MM.1S (cell line): Measurements from ENCODE around the gene MZB1.

Experiments
- DNase-seq: peaks from one replicate; pipeline ENCODE4 v3.0.0-alpha.2; 2015
- H2AFZ ChIP-seq: fragments of 300-600 bp; sonication (generic); 2 replicates; pipeline ENCODE4 v1.6.0; 2016; ENCODE audit warnings: antibody characterized with exemption, low read length
- H3F3A ChIP-seq: fragments of 300-600 bp; sonication (generic); 2 replicates; pipeline ENCODE4 v1.6.1; 2016; ENCODE audit warnings: mild to moderate bottlenecking, antibody characterized with exemption, low read length, moderate library complexity, mixed read lengths; ENCODE audit not compliant: insufficient read depth
- H3K27ac ChIP-seq: fragments of 300-600 bp; sonication (generic); 2 replicates; pipeline ENCODE4 v1.5.1; 2016; ENCODE audit warnings: mild to moderate bottlenecking, low read length
- H3K27me3 ChIP-seq: fragments of 300-600 bp; sonication (generic); replicated peaks from 2 replicates; pipeline ENCODE4 v1.6.0; 2016; ENCODE audit warnings: low read length; ENCODE audit not compliant: insufficient read depth
- H3K36me3 ChIP-seq: fragments of 300-600 bp; sonication (generic); replicated peaks from 2 replicates; pipeline ENCODE4 v1.6.1; 2016; ENCODE audit warnings: mild to moderate bottlenecking, low read length, mixed read lengths; ENCODE audit not compliant: insufficient read depth
- H3K4me1 ChIP-seq: fragments of 300-600 bp; sonication (generic); 2 replicates; pipeline ENCODE4 v1.6.1; 2016; ENCODE audit warnings: low read length, mixed read lengths
- H3K4me2 ChIP-seq: fragments of 300-600 bp; sonication (generic); 2 replicates; pipeline ENCODE4 v1.6.0; 2016; ENCODE audit warnings: low read depth, low read length
- H3K4me3 ChIP-seq: fragments of 300-600 bp; sonication (generic); 2 replicates; pipeline ENCODE4 v1.5.1; 2016; ENCODE audit warnings: low read length, mixed read lengths
- H3K79me2 ChIP-seq: fragments of 300-600 bp; sonication (generic); 2 replicates; pipeline ENCODE4 v1.6.1; 2016; ENCODE audit warnings: mixed run types, low read length, mixed read lengths
- H3K9ac ChIP-seq: fragments of 300-600 bp; sonication (generic); 2 replicates; pipeline ENCODE4 v1.6.1; 2016; ENCODE audit warnings: low read length, mixed read lengths
- H3K9me2 ChIP-seq: fragments of 300-600 bp; sonication (generic); replicated peaks from 2 replicates; pipeline ENCODE4 v1.6.1; 2016; ENCODE audit warnings: mild to moderate bottlenecking, low read length, mixed read lengths; ENCODE audit not compliant: insufficient read depth
- H3K9me3 ChIP-seq: fragments of 300-600 bp; sonication (generic); replicated peaks from 2 replicates; pipeline ENCODE4 v1.6.1; 2016; ENCODE audit warnings: mild to moderate bottlenecking, low read length, mixed read lengths; ENCODE audit not compliant: insufficient read depth
- H4K20me1 ChIP-seq: fragments of 300-600 bp; sonication (generic); 2 replicates; pipeline ENCODE4 v1.6.1; 2016; ENCODE audit warnings: mild to moderate bottlenecking, low read length, moderate library complexity, mixed read lengths; ENCODE audit not compliant: insufficient read depth
- CTCF ChIP-seq: fragments of 300-600 bp; sonication (generic); IDR thresholded peaks from 2 replicates; pipeline ENCODE4 v1.5.1; 2016; ENCODE audit warnings: antibody characterized with exemption, low read length, mixed read lengths
- EZH2 ChIP-seq: fragments of 300-600 bp; sonication (generic); optimal IDR thresholded peaks from 2 replicates; pipeline ENCODE3; 2017; ENCODE audit warnings: low read depth, mild to moderate bottlenecking, antibody characterized with exemption, low read length, mixed read lengths
- EZH2phosphoT487 ChIP-seq: fragments of 300-600 bp; sonication (generic); IDR thresholded peaks from 2 replicates; pipeline ENCODE4 v1.6.1; 2018; ENCODE audit warnings: antibody characterized with exemption, low read length

Gene MZB1

DNA sequence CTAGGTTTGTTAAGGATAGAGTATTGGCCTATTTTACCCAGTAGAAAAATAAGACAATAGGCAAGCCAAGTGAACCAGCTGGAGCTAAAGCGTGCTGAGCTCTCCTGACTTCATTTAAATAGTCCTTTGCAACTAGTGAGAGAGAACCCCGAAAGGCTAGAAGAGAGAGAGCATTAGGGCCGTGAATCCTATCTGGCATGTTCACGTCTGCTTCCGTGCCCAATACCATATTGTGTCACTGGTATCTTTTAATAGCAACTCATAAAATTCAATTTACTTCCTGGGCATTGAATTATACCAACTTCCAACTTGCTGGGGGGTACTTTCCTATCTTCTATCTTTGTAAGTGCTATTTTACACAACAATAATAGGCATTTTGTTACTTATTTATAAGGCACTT, 35.8 kb upstream of the MZB1 start:
- Histone ChIP-seq H2AFZ (no peak overlapping the region), H3K9ac (no peak overlapping the region), H3K4me2 (no peak overlapping the region), H3K27ac (no peak overlapping the region), H3F3A (no peaks in the 10 kb centered on the region), H3K9me2 (no peaks in the 10 kb centered on the region), H3K4me3 (no peak overlapping the region), H3K9me3 (no peaks in the 10 kb centered on the region), H3K36me3 (no peaks in the 10 kb centered on the region), H3K79me2 (no peaks in the 10 kb centered on the region), H4K20me1 (no peaks in the 10 kb centered on the region), H3K4me1 (no peaks in the 10 kb centered on the region), H3K27me3 (no peaks in the 10 kb centered on the region)
- DNase-seq = no peak
- no peak for TF ChIP-seq EZH2phosphoT487

DNA sequence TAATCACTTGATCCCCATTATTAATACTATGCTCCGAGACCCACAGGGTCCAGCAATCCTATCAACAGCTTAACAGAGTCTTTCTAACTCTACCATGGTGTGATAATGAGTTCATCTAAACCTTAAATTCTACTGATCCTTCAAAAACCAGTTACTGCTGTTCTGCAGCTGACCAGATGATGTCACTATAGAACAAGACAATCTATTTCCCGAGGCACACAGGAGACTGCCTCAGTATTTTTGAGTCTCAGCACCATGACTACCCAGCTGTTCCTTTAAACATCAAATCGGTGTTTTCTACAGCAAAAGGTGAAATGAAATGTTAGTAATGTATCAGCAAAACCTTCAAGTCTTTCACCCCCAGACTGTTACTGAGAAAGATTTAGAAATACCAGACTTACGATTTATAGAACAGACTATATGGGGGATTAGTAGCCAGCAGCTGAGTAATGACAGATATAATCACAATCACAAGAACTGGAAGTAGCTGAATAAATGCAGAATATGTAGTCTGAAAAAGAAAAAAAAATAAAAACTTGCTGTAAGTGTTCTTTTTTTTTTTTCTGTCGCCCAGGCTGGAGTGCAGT, 32.7 kb upstream of the MZB1 start:
- no peak overlapping the region for H3K27ac ChIP-seq
- H3K27me3 ChIP-seq = no peaks in the 10 kb centered on the region
- H2AFZ ChIP-seq = no peak overlapping the region
- DNase-seq = peak; percentile 82
- no peaks in the 10 kb centered on the region for H3K79me2 ChIP-seq
- H3K4me3 ChIP-seq = no peak overlapping the region
- H3K9me3 ChIP-seq = no peaks in the 10 kb centered on the region
- no peak for TF ChIP-seq EZH2
- peak; percentile 90 for TF ChIP-seq CTCF
- no peak for TF ChIP-seq EZH2phosphoT487
- no peaks in the 10 kb centered on the region; the same call in 1 of the 2 replicates for H3F3A ChIP-seq
- H3K4me2 ChIP-seq = no peak overlapping the region
- H3K4me1 ChIP-seq = peaks cover 14% of the 10 kb centered on the region
- H3K9ac ChIP-seq = no peak overlapping the region
- no peaks in the 10 kb centered on the region for H3K9me2 ChIP-seq
- no peaks in the 10 kb centered on the region for H4K20me1 ChIP-seq
- H3K36me3 ChIP-seq = no peaks in the 10 kb centered on the region

GRCh38 chr5:139419226-139420192, 29.8 kb upstream of the MZB1 start:
- no peak overlapping the region for H3K9ac ChIP-seq
- H3K27ac ChIP-seq = no peak overlapping the region
- H3K4me3 ChIP-seq = no peak overlapping the region
- H3K4me2 ChIP-seq = no peak overlapping the region
- peaks cover 19% of the 10 kb centered on the region for H3F3A ChIP-seq
- no peaks in the 10 kb centered on the region for H3K9me3 ChIP-seq
- no peaks in the 10 kb centered on the region for H3K27me3 ChIP-seq
- no peaks in the 10 kb centered on the region for H4K20me1 ChIP-seq
- H2AFZ ChIP-seq = no peak overlapping the region
- H3K36me3 ChIP-seq = no peaks in the 10 kb centered on the region
- no peaks in the 10 kb centered on the region for H3K79me2 ChIP-seq
- TF ChIP-seq EZH2 = no peak
- no peak for TF ChIP-seq EZH2phosphoT487
- TF ChIP-seq CTCF = no peak
- H3K4me1 ChIP-seq = peaks cover 38% of the 10 kb centered on the region
- no peak for DNase-seq
- H3K9me2 ChIP-seq = no peaks in the 10 kb centered on the region

DNA sequence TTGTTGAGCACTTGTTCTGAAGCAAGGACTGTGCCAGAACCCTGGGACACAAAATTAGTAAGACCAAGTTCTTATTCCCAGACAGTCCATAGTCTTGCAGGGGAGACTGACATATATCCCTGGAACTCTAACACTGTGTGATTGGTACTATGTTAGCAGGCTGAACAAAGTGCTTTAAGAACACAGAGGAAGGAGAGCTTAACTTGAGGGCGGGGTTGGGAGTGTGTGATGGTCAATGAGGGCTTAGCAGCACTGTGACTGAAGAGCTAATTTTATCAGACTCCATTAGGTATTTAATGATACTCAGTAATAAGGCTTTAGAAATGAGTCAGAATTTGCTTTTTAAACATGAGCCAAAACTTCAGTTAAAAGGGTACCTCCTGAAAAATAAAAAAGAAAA, 29.1 kb upstream of the MZB1 start:
- no peak for DNase-seq
- no peak for TF ChIP-seq EZH2
- TF ChIP-seq EZH2phosphoT487 = no peak
- TF ChIP-seq CTCF = no peak
- Histone ChIP-seq H4K20me1 (no peaks in the 10 kb centered on the region), H3F3A (peaks cover 26% of the 10 kb centered on the region), H3K27ac (no peak overlapping the region), H3K4me3 (no peak overlapping the region), H3K79me2 (no peaks in the 10 kb centered on the region), H3K27me3 (no peaks in the 10 kb centered on the region), H3K4me2 (no peak overlapping the region), H3K9me3 (no peaks in the 10 kb centered on the region), H2AFZ (no peak overlapping the region), H3K9ac (no peak overlapping the region), H3K4me1 (peaks cover 43% of the 10 kb centered on the region), H3K36me3 (no peaks in the 10 kb centered on the region), H3K9me2 (no peaks in the 10 kb centered on the region)
